ENCODE data around the gene BIRC2.
"Not testable (repeated sequence)": the region's sequence is repeated elsewhere in the genome, so short reads cannot be mapped to it uniquely, and the experiment has no call there.

BIRC2 gene

DNA sequence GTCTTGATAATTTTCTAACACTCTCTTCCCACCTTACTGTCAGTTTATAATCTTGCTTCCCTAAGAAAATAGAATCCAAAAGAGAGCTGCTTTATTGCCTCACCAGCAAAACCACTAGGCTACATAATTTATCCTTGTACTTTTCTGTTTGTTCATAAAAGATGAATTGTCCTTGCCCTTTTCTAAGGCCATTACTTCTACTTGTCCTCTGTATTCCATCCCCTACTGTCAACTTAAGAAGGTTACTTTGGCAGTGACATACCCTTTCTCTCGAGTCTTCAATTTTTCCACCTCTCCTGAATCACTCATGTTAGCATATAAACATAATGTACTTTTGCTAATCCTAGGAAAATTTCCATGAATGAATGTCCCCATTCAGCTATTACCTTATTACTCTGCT lies 18.0 kb downstream of the BIRC2 start:
- in situ Hi-C loops (cut with HindIII; ENCODE audit: low sequenced_read_pairs) = no loop called here
- DNase-seq (ENCODE audit: low read depth) = no peak
- TF ChIP-seq, protein P1, sequence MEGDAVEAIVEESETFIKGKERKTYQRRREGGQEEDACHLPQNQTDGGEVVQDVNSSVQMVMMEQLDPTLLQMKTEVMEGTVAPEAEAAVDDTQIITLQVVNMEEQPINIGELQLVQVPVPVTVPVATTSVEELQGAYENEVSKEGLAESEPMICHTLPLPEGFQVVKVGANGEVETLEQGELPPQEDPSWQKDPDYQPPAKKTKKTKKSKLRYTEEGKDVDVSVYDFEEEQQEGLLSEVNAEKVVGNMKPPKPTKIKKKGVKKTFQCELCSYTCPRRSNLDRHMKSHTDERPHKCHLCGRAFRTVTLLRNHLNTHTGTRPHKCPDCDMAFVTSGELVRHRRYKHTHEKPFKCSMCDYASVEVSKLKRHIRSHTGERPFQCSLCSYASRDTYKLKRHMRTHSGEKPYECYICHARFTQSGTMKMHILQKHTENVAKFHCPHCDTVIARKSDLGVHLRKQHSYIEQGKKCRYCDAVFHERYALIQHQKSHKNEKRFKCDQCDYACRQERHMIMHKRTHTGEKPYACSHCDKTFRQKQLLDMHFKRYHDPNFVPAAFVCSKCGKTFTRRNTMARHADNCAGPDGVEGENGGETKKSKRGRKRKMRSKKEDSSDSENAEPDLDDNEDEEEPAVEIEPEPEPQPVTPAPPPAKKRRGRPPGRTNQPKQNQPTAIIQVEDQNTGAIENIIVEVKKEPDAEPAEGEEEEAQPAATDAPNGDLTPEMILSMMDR (IDR thresholded peaks at IDR 0.05; ENCODE audit: low read depth, low read length, missing control alignments) = no peak
- no peak overlapping the region for H3K4me3 ChIP-seq (ENCODE audit: low read depth, low read length)

DNA sequence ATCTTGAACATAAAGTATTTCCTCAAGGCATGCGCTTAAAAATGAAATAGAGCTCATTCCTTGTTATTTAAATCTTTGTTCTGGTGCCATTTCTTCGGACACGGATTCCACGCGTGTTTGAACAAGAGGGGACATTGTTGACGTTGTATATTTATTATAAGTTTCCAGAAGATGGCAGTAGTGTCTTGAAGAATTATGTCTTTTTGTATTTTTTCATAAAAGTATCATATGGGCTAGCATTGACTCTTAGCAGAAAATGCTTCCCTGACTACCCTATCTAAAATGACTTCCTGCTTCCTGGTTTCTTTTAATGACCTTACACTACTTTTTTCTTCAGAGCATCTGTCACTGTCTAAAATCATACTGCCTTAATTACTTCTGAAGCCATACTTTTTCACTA lies 20.4 kb downstream of the BIRC2 start:
- no peak overlapping the region for H3K4me3 ChIP-seq (ENCODE audit: low read depth, low read length)
- peak; percentile 13 for DNase-seq (ENCODE audit: low read depth)
- in situ Hi-C loops (cut with HindIII; ENCODE audit: low sequenced_read_pairs) = no loop called here
- TF ChIP-seq, protein P1 (IDR thresholded peaks at IDR 0.05; ENCODE audit: low read depth, low read length, missing control alignments) = no peak

DNA sequence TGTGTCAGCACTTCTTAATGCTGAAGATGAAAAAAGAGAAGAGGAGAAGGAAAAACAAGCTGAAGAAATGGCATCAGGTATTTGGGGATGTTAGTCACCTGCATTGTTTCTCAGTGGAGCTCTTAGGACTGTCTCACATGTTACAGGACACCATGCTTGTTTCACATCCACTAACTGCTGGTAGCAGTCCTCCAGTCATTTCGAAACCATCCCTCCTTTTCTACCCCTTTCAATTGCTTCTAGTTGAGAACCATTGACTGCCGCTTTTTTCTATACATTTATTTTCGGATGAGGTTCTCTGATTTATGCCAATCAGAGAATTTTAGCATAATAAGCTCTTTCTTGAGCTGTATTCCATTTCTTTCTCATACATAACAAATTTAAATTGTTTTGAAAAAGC lies 21.5 kb downstream of the BIRC2 start:
- H3K4me3 ChIP-seq (ENCODE audit: low read depth, low read length) = no peak overlapping the region
- TF ChIP-seq, protein P1 (IDR thresholded peaks at IDR 0.05; ENCODE audit: low read depth, low read length, missing control alignments) = no peak
- no peak for DNase-seq (ENCODE audit: low read depth)
- in situ Hi-C loops (cut with HindIII; ENCODE audit: low sequenced_read_pairs) = no loop called here

DNA sequence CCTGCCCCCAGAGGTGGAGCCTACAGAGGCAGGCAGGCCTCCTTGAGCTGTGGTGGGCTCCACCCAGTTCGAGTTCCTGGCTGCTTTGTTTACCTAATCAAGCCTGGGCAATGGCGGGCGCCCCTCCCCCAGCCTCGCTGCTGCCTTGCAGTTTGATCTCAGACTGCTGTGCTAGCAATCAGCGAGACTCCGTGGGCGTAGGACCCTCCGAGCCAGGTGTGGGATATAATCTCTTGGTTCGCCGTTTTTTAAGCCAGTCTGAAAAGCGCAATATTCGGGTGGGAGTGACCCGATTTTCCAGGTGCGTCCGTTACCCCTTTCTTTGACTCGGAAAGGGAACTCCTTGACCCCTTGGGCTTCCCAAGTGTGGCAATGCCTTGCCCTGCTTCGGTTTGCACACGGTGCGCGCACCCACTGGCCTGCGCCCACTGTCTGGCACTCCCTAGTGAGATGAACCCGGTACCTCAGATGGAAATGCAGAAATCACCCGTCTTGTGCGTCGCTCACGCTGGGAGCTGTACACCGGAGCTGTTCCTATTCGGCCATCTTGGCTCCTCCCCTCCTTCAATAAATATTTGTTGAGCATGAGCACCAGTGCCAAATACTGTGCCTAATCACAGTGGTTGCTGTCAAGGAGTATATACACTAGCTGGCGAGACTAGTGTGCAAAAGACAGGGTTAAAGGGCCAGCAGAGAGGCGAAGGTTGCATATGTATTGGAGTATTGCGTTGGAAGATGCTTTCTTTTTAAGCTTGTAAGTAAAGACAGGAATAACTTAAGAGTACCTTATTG lies 27.8 kb downstream of the BIRC2 start:
- H3K4me3 ChIP-seq (ENCODE audit: low read depth, low read length); DNase-seq (ENCODE audit: low read depth); in situ Hi-C loops (cut with HindIII; ENCODE audit: low sequenced_read_pairs): not testable (repeated sequence)

DNA sequence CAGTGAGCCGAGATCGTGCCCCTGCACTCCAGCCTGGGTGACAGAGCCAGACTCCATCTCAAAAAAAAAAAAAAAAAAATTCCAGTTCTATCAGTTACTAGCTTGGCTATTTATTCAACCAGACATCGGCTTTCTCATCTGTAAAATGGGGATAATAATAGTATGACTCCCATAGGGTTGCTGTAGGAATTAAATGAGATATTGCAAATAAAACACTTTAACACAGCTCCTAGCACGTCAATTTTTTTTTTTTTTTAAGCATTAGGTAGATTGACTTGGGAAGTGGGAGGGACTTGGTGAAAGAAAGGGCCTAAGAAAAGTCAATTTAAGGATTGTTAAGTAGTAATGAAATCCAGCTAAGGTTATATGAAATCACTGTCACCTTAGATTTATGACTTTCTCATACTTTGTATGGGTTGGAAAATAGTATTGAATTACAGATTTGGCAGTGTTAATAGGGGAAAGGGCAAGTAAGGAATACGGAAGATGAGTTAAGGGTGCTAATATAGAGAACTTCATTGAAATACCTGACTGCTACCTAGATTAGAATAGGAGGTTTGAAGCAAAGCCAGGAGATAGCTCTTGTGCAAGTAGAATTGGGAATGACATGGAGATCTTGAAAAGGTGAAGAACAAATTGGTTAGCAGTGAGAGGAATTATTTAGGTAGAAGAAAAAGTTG lies 28.8 kb downstream of the BIRC2 start:
- no peak overlapping the region for H3K4me3 ChIP-seq (ENCODE audit: low read depth, low read length)
- DNase-seq (ENCODE audit: low read depth) = no peak
- TF ChIP-seq, protein P1 (IDR thresholded peaks at IDR 0.05; ENCODE audit: low read depth, low read length, missing control alignments) = no peak
- in situ Hi-C loops (cut with HindIII; ENCODE audit: low sequenced_read_pairs) = no loop called here

DNA sequence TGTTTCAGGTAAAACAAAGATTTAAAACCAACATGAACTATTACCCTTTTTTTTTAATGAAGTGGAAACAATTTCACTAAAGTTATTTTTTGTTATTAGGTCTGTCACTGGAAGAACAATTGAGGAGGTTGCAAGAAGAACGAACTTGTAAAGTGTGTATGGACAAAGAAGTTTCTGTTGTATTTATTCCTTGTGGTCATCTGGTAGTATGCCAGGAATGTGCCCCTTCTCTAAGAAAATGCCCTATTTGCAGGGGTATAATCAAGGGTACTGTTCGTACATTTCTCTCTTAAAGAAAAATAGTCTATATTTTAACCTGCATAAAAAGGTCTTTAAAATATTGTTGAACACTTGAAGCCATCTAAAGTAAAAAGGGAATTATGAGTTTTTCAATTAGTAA lies 30.9 kb downstream of the BIRC2 start:
- TF ChIP-seq, protein P1 (IDR thresholded peaks at IDR 0.05; ENCODE audit: low read depth, low read length, missing control alignments) = no peak
- in situ Hi-C loops (cut with HindIII; ENCODE audit: low sequenced_read_pairs) = no loop called here
- no peak overlapping the region for H3K4me3 ChIP-seq (ENCODE audit: low read depth, low read length)
- no peak for DNase-seq (ENCODE audit: low read depth)

DNA sequence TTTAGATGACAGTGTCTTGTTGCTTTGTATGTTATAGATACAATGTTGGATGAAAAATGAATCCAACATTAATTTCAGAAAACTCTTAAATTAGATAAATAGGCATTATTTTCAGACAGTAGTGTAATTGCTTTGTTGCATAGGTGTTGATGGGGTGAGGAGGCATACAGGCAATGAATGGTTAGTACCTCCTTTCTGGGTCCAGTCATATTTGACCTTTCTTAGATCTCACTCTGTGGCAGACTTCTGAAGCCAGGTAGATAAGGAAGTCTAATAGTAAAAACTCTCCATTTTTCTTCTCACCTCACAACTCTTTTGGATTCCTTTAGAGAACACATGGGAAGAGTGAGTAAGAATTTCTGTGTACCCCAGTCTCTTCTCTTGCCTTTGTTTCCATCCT lies 31.8 kb downstream of the BIRC2 start:
- TF ChIP-seq, protein P1 (IDR thresholded peaks at IDR 0.05; ENCODE audit: low read depth, low read length, missing control alignments) = no peak
- in situ Hi-C loops (cut with HindIII; ENCODE audit: low sequenced_read_pairs) = no loop called here
- DNase-seq (ENCODE audit: low read depth) = no peak
- H3K4me3 ChIP-seq (ENCODE audit: low read depth, low read length) = no peak overlapping the region
